Esophagus muscularis mucosa (tissue), 4 donors: ENCODE results near the gene MMS22L.

Experiments used
- CTCF ChIP-seq, 3 experiments: fragments of 200-600 bp in 2 of 3; fragments of 450-650 bp in 1 of 3; sonication (generic) in 2 of 3; IDR thresholded peaks; one replicate each; pipeline ENCODE4 v1.5.1; 2017 to 2019; ENCODE audit warnings: antibody characterized with exemption in 3 of 3, mild to moderate bottlenecking in 2 of 3, moderate library complexity in 1 of 3
- EP300 ChIP-seq: sonication (generic); formaldehyde crosslinking; IDR thresholded peaks from one replicate; pipeline ENCODE4 v1.6.1; 2017; ENCODE audit warnings: antibody characterized with exemption
- POLR2A ChIP-seq: fragments of 450-650 bp; IDR thresholded peaks from one replicate; pipeline ENCODE4 v1.6.1; 2017; ENCODE audit warnings: antibody characterized with exemption, moderate library complexity, mild to moderate bottlenecking, low read depth
- POLR2AphosphoS5 ChIP-seq, 2 donors: sonication (generic); formaldehyde crosslinking; IDR thresholded peaks; one replicate each; pipeline ENCODE4 v1.6.1; 2017; ENCODE audit warnings: antibody characterized with exemption in 2 of 2

GRCh38 chr6:97160280-97160679 lies 122.7 kb downstream of the MMS22L start:
- TF ChIP-seq CTCF (IDR thresholded peaks at IDR 0.05) = no peak
- no peak for TF ChIP-seq EP300
- no peak for TF ChIP-seq POLR2AphosphoS5 (IDR thresholded peaks at IDR 0.05)
- TF ChIP-seq POLR2A = no peak
